ENCODE data around the gene FRMD4B.

The FRMD4B gene

DNA sequence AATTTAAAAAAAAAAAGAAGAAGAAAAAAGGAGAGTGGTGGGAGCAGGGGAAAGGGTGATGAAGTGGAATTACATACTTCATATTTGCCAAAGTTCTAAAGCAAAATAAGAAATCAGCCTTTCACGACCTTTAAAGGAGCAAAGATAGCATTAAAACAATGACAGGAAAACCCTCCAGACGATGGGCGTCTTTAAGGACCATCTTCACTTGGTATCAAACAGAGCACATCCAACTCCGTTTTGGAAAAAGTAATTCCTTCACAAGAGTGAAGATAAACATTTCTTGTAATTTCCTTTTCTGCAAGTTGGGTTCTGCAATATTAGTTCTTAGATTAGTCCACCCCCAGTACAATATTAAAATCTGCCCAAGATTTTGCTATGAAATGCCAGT, 32.8 kb downstream of the FRMD4B start:
- no peaks in the 10 kb centered on the region for H3K36me3 ChIP-seq (ENCODE audit: control insufficient read depth in 5 of 5, insufficient read depth in 5 of 5, low read length in 5 of 5)
- H3K9me3 ChIP-seq (ENCODE audit: control insufficient read depth in 5 of 5, low read length in 5 of 5): no peaks in the 10 kb centered on the region
- H3K4me1 ChIP-seq (ENCODE audit: control insufficient read depth in 5 of 5, insufficient read depth in 5 of 5, low read length in 5 of 5): peaks cover 0 to 6% (median 0%) of the 10 kb centered on the region in 5 donors
- no peaks in the 10 kb centered on the region for H3K27me3 ChIP-seq (ENCODE audit: control insufficient read depth in 5 of 5, insufficient read depth in 4 of 5, low read length in 5 of 5)
- no peak overlapping the region for H3K27ac ChIP-seq (ENCODE audit: low read depth, low read length)
- peak overlapping the region in 4 of 5 donors; percentile 37 to 59 (median 56) for H3K4me3 ChIP-seq (ENCODE audit: low read depth in 1 of 5, low read length in 5 of 5)
- peak overlapping the region in 1 of 5 donors; percentile 25 for H3K9ac ChIP-seq (ENCODE audit: low read length in 5 of 5)

DNA sequence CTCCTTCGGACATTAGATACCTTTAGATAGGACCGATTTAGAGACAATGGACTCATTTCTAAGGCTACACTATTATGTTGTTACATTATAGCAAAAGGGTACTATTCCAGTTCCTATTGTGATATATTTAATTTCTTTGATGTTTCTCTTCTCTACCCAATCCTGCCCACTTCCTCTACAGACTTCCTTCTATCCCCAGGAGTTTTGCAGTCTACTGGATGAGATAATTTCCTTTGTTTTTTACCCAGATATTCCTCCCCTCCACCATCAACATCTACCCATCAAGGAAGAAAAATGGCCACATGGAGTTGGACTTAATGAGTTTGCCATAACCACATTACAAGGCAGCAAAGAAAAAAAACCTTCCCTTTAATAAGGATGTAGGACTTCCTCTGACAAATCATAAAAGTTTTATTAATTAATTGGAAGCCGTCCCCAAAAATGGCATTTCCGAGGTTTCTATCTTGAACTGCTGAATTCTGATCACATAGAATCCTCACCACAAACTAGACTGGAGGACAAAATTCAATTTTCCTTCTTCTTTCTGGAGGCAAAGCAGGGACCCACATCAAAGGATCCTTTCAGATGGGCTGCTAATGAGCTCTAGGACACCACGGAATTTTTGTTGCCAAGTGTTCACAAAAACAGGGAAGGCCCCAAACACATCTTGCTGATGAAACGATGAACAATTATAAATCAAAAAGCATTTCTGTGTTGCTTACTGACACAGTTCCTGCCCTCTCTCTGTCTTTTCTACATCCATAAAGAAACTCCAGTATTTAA, 33.4 kb downstream of the FRMD4B start:
- Histone ChIP-seq H3K4me3 (ENCODE audit: low read depth in 1 of 5, low read length in 5 of 5) (peak overlapping the region in 4 of 5 donors; percentile 17 to 59 (median 56)), H3K4me1 (ENCODE audit: control insufficient read depth in 5 of 5, insufficient read depth in 5 of 5, low read length in 5 of 5) (peaks cover 0 to 6% (median 0%) of the 10 kb centered on the region in 5 donors), H3K27ac (ENCODE audit: low read depth, low read length) (no peak overlapping the region), H3K36me3 (ENCODE audit: control insufficient read depth in 5 of 5, insufficient read depth in 5 of 5, low read length in 5 of 5) (no peaks in the 10 kb centered on the region), H3K27me3 (ENCODE audit: control insufficient read depth in 5 of 5, insufficient read depth in 4 of 5, low read length in 5 of 5) (no peaks in the 10 kb centered on the region), H3K9ac (ENCODE audit: low read length in 5 of 5) (no peak overlapping the region), H3K9me3 (ENCODE audit: control insufficient read depth in 5 of 5, low read length in 5 of 5) (no peaks in the 10 kb centered on the region)

DNA sequence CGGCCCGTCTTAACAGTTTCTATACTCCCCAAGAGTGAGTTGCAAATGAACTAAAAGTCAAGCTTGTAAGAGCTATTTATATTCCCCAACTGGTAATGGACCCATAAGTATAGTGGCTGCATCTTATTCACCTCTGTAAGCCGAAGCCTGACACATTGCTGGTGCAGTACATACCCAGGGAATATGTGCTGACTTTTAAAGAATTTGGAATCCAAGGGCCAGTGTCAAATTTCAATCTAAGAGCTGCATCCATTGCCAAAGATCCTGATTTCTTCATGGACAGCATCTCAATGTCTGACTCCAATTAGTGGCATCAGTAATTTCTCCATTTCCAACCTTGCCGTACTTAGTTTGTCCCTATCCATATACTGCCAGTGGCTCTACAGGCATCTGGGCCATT, 42.0 kb downstream of the FRMD4B start:
- Histone ChIP-seq H3K36me3 (ENCODE audit: control insufficient read depth in 5 of 5, insufficient read depth in 5 of 5, low read length in 5 of 5) (no peaks in the 10 kb centered on the region), H3K4me1 (ENCODE audit: control insufficient read depth in 5 of 5, insufficient read depth in 5 of 5, low read length in 5 of 5) (peaks cover 0 to 7% (median 0%) of the 10 kb centered on the region in 5 donors), H3K27me3 (ENCODE audit: control insufficient read depth in 5 of 5, insufficient read depth in 4 of 5, low read length in 5 of 5) (no peaks in the 10 kb centered on the region), H3K9ac (ENCODE audit: low read length in 5 of 5) (no peak overlapping the region), H3K9me3 (ENCODE audit: control insufficient read depth in 5 of 5, low read length in 5 of 5) (peaks cover 0 to 3% (median 0%) of the 10 kb centered on the region in 5 donors), H3K4me3 (ENCODE audit: low read depth in 1 of 5, low read length in 5 of 5) (no peak overlapping the region), H3K27ac (ENCODE audit: low read depth, low read length) (no peak overlapping the region)

DNA sequence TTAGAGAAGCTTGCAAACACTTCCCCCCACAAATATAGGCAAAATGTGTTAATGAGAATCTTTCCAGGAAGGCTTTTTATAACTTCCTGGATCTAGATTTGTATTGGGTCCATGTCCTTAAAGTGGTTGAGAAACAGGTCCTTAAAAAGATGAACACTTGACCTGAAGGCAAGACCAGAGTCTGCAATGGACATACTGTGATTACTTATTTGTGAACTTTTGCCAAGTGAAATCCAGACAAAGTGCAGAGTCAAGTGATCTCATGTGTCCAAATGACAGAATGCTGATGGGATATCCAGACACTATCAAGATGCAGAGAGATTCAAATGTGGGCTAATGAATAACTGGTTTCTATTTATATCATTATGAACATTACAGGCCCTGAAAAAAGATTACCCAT, 43.8 kb downstream of the FRMD4B start:
- Histone ChIP-seq H3K27ac (ENCODE audit: low read depth, low read length) (no peak overlapping the region), H3K9me3 (ENCODE audit: control insufficient read depth in 5 of 5, low read length in 5 of 5) (peaks cover 0 to 5% (median 0%) of the 10 kb centered on the region in 5 donors), H3K4me1 (ENCODE audit: control insufficient read depth in 5 of 5, insufficient read depth in 5 of 5, low read length in 5 of 5) (peaks cover 0 to 7% (median 0%) of the 10 kb centered on the region in 5 donors), H3K36me3 (ENCODE audit: control insufficient read depth in 5 of 5, insufficient read depth in 5 of 5, low read length in 5 of 5) (no peaks in the 10 kb centered on the region), H3K9ac (ENCODE audit: low read length in 5 of 5) (no peak overlapping the region), H3K4me3 (ENCODE audit: low read depth in 1 of 5, low read length in 5 of 5) (no peak overlapping the region), H3K27me3 (ENCODE audit: control insufficient read depth in 5 of 5, insufficient read depth in 4 of 5, low read length in 5 of 5) (no peaks in the 10 kb centered on the region)

DNA sequence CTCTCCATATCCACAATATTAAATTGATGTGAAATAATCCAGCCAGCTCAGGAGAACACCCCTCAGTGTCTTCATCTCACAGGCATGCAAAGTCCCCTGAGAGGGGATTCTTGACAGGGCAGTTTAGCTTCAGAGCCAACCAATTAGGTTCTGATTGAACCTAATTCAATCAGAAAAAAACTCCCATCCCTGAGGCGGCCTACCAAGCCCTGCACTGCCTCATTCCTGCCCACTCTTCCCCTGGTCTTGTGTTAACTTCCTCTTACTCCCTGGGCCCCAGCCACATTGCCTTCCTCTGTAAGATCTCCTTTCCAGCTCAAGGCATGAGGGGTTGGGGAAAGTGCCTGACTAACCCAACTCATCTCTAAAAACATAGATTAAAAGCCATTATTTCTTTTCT, 46.1 kb downstream of the FRMD4B start:
- Histone ChIP-seq H3K4me1 (ENCODE audit: control insufficient read depth in 5 of 5, insufficient read depth in 5 of 5, low read length in 5 of 5) (peaks cover 0 to 15% (median 0%) of the 10 kb centered on the region in 5 donors), H3K9ac (ENCODE audit: low read length in 5 of 5) (no peak overlapping the region), H3K27ac (ENCODE audit: low read depth, low read length) (no peak overlapping the region), H3K9me3 (ENCODE audit: control insufficient read depth in 5 of 5, low read length in 5 of 5) (peaks cover 0 to 5% (median 0%) of the 10 kb centered on the region in 5 donors), H3K27me3 (ENCODE audit: control insufficient read depth in 5 of 5, insufficient read depth in 4 of 5, low read length in 5 of 5) (no peaks in the 10 kb centered on the region), H3K36me3 (ENCODE audit: control insufficient read depth in 5 of 5, insufficient read depth in 5 of 5, low read length in 5 of 5) (no peaks in the 10 kb centered on the region), H3K4me3 (ENCODE audit: low read depth in 1 of 5, low read length in 5 of 5) (no peak overlapping the region)

DNA sequence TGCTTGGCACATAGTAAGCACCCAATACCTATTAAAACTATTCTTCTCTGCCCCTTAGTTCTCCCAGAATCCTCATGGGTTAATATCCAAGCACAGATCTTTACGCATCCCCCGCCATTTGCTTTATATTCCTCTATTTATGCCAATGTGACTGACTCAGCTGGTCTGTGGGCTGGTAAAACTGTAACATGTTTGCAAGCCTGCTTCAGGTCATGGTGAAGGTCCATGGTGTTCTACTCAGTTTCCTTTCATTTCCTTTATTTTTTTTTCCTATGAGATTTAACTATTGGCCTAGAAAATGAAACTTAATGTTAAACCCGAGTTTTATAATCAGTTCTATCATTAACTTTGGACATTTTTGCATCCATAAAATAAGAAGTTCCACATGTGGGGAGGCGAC, 47.0 kb downstream of the FRMD4B start:
- Histone ChIP-seq H3K4me1 (ENCODE audit: control insufficient read depth in 5 of 5, insufficient read depth in 5 of 5, low read length in 5 of 5) (peaks cover 0 to 17% (median 0%) of the 10 kb centered on the region in 5 donors), H3K9ac (ENCODE audit: low read length in 5 of 5) (no peak overlapping the region), H3K27ac (ENCODE audit: low read depth, low read length) (no peak overlapping the region), H3K27me3 (ENCODE audit: control insufficient read depth in 5 of 5, insufficient read depth in 4 of 5, low read length in 5 of 5) (no peaks in the 10 kb centered on the region), H3K36me3 (ENCODE audit: control insufficient read depth in 5 of 5, insufficient read depth in 5 of 5, low read length in 5 of 5) (no peaks in the 10 kb centered on the region), H3K4me3 (ENCODE audit: low read depth in 1 of 5, low read length in 5 of 5) (no peak overlapping the region), H3K9me3 (ENCODE audit: control insufficient read depth in 5 of 5, low read length in 5 of 5) (peaks cover 0 to 3% (median 0%) of the 10 kb centered on the region in 5 donors)

DNA sequence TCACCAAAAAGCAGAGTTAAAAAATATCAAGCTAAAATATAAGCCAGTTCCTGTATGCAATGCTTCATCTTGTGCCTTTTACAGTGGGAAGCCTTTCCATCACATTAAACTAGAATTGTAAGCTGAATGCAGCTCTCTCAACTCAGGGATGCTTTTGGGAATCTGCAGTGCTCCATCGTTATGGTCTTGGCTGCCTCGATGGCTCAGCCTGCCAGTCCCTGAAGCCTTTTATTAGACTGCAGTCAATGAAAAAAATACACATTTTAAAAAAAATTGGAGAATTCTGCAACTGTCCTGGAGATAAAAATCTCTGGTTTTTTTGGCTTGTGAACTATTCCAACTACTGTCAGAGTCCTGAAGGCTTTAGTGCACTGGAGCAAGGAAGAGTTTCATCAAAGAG, 53.0 kb downstream of the FRMD4B start:
- Histone ChIP-seq H3K36me3 (ENCODE audit: control insufficient read depth in 5 of 5, insufficient read depth in 5 of 5, low read length in 5 of 5) (no peaks in the 10 kb centered on the region), H3K9ac (ENCODE audit: low read length in 5 of 5) (no peak overlapping the region), H3K9me3 (ENCODE audit: control insufficient read depth in 5 of 5, low read length in 5 of 5) (peaks cover 0 to under 1% (median 0%) of the 10 kb centered on the region in 5 donors), H3K4me3 (ENCODE audit: low read depth in 1 of 5, low read length in 5 of 5) (no peak overlapping the region), H3K4me1 (ENCODE audit: control insufficient read depth in 5 of 5, insufficient read depth in 5 of 5, low read length in 5 of 5) (peaks cover 0 to 22% (median 4%) of the 10 kb centered on the region in 5 donors), H3K27ac (ENCODE audit: low read depth, low read length) (no peak overlapping the region), H3K27me3 (ENCODE audit: control insufficient read depth in 5 of 5, insufficient read depth in 4 of 5, low read length in 5 of 5) (peaks cover 0 to 2% (median 0%) of the 10 kb centered on the region in 5 donors)

DNA sequence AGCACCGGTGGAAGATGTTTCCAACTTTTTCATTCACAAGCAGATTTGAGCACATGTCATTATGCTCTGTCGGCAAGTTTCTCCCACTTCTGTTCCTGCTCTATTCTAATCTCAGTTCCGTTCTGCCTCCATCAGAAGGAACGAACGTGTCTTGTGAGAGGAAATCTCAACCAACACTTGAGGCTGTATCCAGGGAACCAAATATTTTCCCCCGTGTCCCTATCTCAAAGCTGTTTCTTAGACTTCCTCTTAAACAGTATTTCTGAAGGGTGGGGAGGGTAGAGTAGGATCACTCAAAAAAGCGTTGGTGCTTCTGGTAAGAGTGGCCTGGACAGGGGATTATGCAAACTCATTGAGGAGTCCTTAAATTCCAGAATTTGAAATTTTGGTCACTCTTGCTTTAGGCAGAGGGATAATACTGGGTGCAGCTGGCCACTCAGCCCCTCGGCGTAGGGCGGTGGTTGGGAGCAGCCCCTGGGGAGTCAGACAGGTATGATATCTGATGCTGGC, 54.9 kb downstream of the FRMD4B start:
- H3K27ac ChIP-seq (ENCODE audit: low read depth, low read length): no peak overlapping the region
- H3K9me3 ChIP-seq (ENCODE audit: control insufficient read depth in 5 of 5, low read length in 5 of 5): no peaks in the 10 kb centered on the region
- H3K9ac ChIP-seq (ENCODE audit: low read length in 5 of 5): no peak overlapping the region
- no peaks in the 10 kb centered on the region for H3K36me3 ChIP-seq (ENCODE audit: control insufficient read depth in 5 of 5, insufficient read depth in 5 of 5, low read length in 5 of 5)
- H3K4me1 ChIP-seq (ENCODE audit: control insufficient read depth in 5 of 5, insufficient read depth in 5 of 5, low read length in 5 of 5): peaks cover 2 to 31% (median 7%) of the 10 kb centered on the region in 5 donors
- peaks cover 0 to 2% (median 0%) of the 10 kb centered on the region in 5 donors for H3K27me3 ChIP-seq (ENCODE audit: control insufficient read depth in 5 of 5, insufficient read depth in 4 of 5, low read length in 5 of 5)
- no peak overlapping the region for H3K4me3 ChIP-seq (ENCODE audit: low read depth in 1 of 5, low read length in 5 of 5)

DNA sequence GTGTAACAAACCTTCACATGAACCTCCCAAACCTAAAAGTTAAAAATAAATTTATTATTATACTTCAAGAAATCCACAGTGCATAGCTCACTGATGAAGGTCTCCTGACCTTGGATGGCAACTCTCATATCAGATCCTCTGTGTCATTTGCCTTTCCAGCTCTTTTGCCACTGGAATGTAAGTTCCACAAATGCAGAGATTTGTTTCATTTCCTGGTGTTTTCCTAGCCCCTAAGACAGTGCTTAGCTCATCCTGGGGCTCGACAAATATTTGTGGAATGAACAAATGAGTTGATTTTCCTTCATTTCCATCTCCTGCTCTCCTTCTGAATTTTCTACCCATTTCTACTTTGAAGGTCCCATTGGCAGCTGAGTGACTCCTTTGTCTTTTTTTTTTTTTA, 56.0 kb downstream of the FRMD4B start:
- Histone ChIP-seq H3K4me3 (ENCODE audit: low read depth in 1 of 5, low read length in 5 of 5) (no peak overlapping the region), H3K4me1 (ENCODE audit: control insufficient read depth in 5 of 5, insufficient read depth in 5 of 5, low read length in 5 of 5) (peaks cover 2 to 35% (median 11%) of the 10 kb centered on the region in 5 donors), H3K27me3 (ENCODE audit: control insufficient read depth in 5 of 5, insufficient read depth in 4 of 5, low read length in 5 of 5) (peaks cover 0 to 2% (median 0%) of the 10 kb centered on the region in 5 donors), H3K36me3 (ENCODE audit: control insufficient read depth in 5 of 5, insufficient read depth in 5 of 5, low read length in 5 of 5) (no peaks in the 10 kb centered on the region), H3K9me3 (ENCODE audit: control insufficient read depth in 5 of 5, low read length in 5 of 5) (no peaks in the 10 kb centered on the region), H3K27ac (ENCODE audit: low read depth, low read length) (no peak overlapping the region), H3K9ac (ENCODE audit: low read length in 5 of 5) (no peak overlapping the region)

DNA sequence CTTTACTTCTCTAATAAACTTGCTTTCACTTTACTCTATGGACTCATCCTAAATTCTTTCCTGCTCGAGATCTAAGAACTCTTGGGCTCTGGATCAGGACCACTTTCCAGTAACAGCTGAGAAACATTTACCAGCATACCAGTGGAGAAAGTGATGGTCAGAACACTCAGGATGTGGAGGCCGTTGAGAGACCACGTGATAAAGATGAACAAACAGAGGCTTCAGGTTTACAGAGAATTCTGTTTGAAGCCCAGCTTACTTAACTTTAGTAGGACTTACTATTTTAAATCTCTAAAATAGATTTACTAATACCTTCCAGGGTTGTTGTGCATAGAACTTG, 57.0 kb downstream of the FRMD4B start:
- Histone ChIP-seq H3K4me3 (ENCODE audit: low read depth in 1 of 5, low read length in 5 of 5) (no peak overlapping the region), H3K27me3 (ENCODE audit: control insufficient read depth in 5 of 5, insufficient read depth in 4 of 5, low read length in 5 of 5) (peaks cover 0 to 2% (median 0%) of the 10 kb centered on the region in 5 donors), H3K27ac (ENCODE audit: low read depth, low read length) (no peak overlapping the region), H3K36me3 (ENCODE audit: control insufficient read depth in 5 of 5, insufficient read depth in 5 of 5, low read length in 5 of 5) (no peaks in the 10 kb centered on the region), H3K9me3 (ENCODE audit: control insufficient read depth in 5 of 5, low read length in 5 of 5) (no peaks in the 10 kb centered on the region), H3K4me1 (ENCODE audit: control insufficient read depth in 5 of 5, insufficient read depth in 5 of 5, low read length in 5 of 5) (peaks cover 2 to 38% (median 9%) of the 10 kb centered on the region in 5 donors), H3K9ac (ENCODE audit: low read length in 5 of 5) (no peak overlapping the region)
